Bladder microvascular endothelial cell (primary cell): ENCODE measurements around the gene ZNF629. TPM values are rescaled to one million over a fixed set of nuclear protein-coding genes. Genes with fewer than 3 reads are reported as not detected.

ENCODE experiments used
- total RNA-seq: library from RNA; depleted of rRNA; stranded (reverse); fragments of >200 nt; gene quantifications from 2 replicates; pipeline ENCODE4 v1.2.3, GENCODE V29; 2014

ZNF629 gene
- 3.7 and 6.2 TPM in 2 replicates for total RNA-seq

DNA sequence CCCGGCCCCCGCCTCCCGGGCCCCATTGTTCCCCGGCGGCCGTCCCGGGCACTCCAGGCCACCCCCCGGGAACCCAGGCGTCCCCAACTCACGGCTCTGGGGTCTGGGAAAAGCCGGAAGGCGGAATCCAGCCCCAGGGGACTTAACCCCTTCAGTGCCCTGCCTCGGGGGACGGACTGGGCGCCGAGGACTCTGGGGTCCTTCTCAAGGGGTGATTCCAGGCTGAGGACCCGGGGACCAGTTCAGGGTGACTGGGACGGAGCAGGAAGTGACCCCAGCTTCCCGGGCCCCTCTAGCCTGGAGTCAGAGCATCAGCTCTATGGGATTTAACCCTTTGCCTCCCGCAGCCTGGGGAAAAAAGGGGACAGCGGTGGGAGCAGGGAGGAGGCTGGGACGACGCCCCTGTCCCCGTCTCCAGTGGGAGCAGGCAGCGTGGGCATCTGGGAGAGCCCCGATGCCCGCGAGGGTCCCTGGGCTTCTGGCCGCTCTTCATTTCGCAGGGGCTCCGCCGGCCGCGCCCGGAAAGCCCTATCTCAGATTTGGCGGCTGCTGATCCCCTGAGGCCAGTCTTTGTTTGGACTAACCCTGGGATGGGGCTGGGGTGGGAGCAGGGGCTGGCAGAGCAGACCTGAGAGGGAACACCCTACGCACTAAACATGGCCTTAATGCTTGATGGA is at the start of gene ZNF629:
Gene ZNF629, minus strand, starts transcription at position 270 of the 677 bp plus-strand sequence. CDS start 2,723 bp downstream, outside the sequence.

GRCh38 chr16:30761928-30762902 is 24.8 kb downstream of the ZNF629 start, which contains the start of the genes CFAP119 and RNF40:
CFAP119 (minus strand) TSS chr16:30762062; CDS start chr16:30761748, 314 bp downstream.
RNF40 (plus strand) TSS chr16:30762322; CDS start chr16:30762546, 224 bp downstream.

DNA sequence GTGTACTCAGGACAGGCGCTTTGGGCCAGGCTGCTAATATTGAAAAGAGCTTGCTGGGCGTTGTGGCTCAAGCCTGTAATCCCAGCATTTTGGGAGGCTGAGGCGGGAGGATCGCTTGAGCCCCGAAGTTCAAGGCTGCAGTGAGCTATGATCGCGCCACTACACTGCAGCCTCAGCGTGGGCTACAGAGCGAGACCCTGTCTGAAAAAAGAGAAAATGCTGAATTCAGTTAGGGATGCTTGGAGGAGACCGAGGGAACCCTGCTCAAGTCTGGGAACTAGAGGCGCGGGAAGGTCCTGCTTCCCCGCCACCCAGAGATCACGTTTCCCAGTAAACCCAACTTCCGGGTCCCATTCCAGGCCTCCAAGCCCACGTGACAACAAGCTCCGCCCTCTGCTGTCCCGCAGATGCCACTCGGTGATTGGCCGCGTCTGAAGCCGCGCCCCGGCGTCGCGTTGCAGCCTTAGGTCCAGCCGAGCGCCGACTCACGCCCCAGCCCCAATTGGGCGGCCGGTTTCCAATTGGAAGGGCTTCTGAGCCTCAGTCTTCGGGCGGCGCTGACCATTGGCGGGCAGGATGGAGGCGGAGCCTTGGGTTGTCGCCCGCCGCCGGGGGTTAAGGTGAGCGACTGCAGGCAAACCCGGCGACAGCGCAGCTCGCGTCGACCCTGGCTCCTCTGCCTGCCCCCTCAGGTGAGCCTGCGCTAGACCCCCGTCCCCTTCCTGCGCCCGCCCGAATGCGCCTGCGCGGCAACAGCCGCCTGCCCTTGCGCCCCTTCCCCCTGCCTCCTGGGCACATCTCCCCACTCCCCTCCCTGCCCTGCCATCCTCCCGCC is 39.0 kb downstream of the ZNF629 start, which contains the start of gene PHKG2:
Gene PHKG2, plus strand, starts transcription at position 627 of the 835 bp plus-strand sequence. CDS start 396 bp downstream, outside the sequence.

Other genes with a start within 250 kb of the ZNF629 start
- gene ZNF764, start 228.8 kb downstream of the ZNF629 start, total RNA-seq, result 2.8 and 3.5 TPM in 2 replicates
- gene ZNF688, start 215.5 kb downstream of the ZNF629 start, total RNA-seq, result 9.1 and 10.6 TPM in 2 replicates
- 6.8 and 10.0 TPM in 2 replicates for gene ZNF785, start 201.5 kb downstream of the ZNF629 start, total RNA-seq
- gene ZNF689, start 176.8 kb downstream of the ZNF629 start, total RNA-seq, result 2.9 and 4.0 TPM in 2 replicates
- gene PRR14, start 136.2 kb downstream of the ZNF629 start, total RNA-seq, result 5.8 and 8.1 TPM in 2 replicates
- 13.3 and 18.6 TPM in 2 replicates for gene FBRS, start 128.8 kb downstream of the ZNF629 start, total RNA-seq
- 20.4 and 51.7 TPM in 2 replicates for gene SRCAP, start 88.0 kb downstream of the ZNF629 start, total RNA-seq
- gene PHKG2, start 38.8 kb downstream of the ZNF629 start, total RNA-seq, result 10.7 and 15.0 TPM in 2 replicates
- 0.65 and 0.82 TPM in 2 replicates for gene CFAP119, start 25.1 kb downstream of the ZNF629 start, total RNA-seq
- 42.7 and 67.6 TPM in 2 replicates for gene RNF40, start 24.9 kb downstream of the ZNF629 start, total RNA-seq
- 23.1 and 27.8 TPM in 2 replicates for gene BCL7C, start 106.9 kb upstream of the ZNF629 start, total RNA-seq
- under 0.01 and 0.19 TPM in 2 replicates for gene CTF1, start 109.4 kb upstream of the ZNF629 start, total RNA-seq
- 14.0 and 15.2 TPM in 2 replicates for gene FBXL19, start 136.4 kb upstream of the ZNF629 start, total RNA-seq
- 13.5 and 16.0 TPM in 2 replicates for gene ORAI3, start 161.9 kb upstream of the ZNF629 start, total RNA-seq
- 1.6 and 5.4 TPM in 2 replicates for gene SETD1A, start 170.5 kb upstream of the ZNF629 start, total RNA-seq
- 17.3 and 22.2 TPM in 2 replicates for gene HSD3B7, start 198.0 kb upstream of the ZNF629 start, total RNA-seq
- gene STX1B, start 223.4 kb upstream of the ZNF629 start, total RNA-seq, result 1.1 TPM in 1 of 2 replicates, not detected in the other
- 19.3 and 35.1 TPM in 2 replicates for gene STX4, start 246.4 kb upstream of the ZNF629 start, total RNA-seq